NCI-H128 (cell line): ENCODE data around the gene ARMS2.

Source experiments
- DNase-seq: peaks from one replicate; lab custom pipeline; 2025; ENCODE audit not compliant: unreplicated experiment; lab: John Stamatoyannopoulos, UW

Gene ARMS2

DNA sequence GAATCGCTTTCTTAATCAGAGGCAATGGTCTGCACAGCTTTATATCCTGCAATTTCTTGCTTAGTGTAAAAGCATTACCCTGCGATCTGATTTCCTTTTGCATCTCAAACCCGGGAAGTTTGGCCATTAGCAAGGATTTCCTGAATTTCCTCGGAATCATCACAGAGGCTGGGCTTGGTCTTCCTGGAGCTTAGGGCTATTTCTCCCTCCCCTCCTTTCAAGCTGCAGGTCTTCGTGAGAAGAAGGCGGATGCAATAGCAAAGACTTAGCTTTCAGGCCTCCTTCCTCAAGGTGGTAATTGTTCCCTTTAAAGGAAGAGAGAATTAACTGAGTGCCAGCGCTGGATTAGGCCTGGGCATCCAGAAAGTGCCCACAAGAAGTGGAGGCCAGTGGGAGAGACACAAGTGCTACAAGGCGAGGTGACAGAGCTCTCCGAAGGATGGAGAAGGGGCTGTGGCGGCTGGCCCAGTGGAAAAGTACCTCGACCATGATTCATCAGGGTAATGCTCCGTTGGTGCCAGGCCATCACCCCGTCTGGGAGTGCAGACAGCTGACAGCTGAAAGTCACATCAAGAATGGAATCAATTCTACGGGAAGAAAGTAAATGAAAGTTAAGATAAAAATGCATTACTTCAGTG is 4.0 kb upstream of the ARMS2 start:
- no peak for DNase-seq

GRCh38 chr10:122454071-122454470 is 382 bp upstream of the ARMS2 start:
- DNase-seq: no peak

DNA sequence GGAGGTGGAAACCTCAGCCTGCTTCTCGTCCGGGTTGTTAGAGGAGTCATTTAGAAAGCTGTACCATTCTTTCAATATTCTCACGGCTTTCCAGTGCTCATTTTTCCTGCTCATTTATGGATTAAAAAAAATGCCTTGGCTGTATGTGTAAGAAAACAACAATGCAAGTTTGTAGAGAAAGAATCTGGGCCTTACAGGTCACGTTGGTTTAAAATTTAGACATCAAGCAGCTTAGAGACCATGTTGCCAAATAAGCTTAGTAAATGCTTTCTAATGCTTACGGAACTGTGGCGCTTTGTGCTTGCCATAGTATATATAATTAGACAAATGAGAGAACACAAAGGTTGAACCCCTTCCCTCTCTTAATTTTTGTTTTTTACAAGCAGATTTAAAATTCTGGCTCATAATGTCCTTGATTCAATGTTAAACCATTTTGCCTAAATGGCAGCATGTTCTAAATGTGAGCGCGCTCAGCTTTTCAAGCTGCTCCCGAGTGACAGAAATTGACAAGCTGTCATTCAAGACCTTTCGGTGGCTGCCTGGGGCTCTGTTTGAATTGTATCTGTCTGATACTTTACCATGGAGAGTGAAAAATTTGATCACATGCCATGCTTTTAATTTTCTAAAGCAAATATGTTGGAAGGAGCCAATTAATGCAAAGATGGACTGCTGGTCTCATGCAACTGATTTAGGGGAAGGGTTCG is 1.1 kb downstream of the ARMS2 start:
- DNase-seq: no peak

DNA sequence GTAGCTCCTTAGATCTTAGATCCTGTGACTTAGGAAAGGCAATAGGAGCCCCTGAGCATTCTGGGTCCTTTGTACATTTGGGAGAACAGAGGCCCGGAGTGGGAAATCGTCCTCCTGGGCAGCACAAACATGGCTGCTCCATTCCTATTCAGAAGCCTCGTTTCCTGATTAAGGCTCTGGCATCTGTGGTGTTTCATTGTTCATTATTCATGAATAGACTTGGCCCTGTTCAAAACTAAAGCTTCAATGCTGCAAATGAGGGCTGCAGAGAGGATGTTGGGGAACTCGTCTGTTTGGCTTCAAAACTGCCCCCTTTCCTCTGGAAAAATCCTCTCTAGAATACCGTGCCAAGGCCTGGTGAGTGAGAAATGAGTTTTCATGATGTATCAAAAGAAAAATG is 3.5 kb downstream of the ARMS2 start:
- no peak for DNase-seq

DNA sequence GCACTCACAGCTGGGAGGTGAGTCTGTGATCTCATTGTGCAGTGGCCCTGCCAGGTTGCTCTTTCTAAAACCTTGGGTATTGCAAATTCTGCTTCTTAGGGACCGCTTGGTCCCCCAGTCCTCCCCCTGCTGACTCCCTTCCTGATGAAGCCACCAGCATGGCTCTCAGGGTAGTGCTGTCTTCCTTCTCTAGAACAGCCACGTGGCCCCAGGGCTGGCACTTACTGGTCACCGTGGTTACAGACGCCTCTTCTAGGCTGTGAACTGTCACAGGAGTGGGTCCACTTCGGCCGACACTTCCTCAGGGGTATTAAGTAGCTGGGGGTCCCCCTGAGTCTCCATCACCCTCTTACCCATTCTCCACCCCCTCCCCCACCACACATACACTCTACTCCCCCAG is 4.2 kb downstream of the ARMS2 start:
- no peak for DNase-seq

GRCh38 chr10:122459561-122460273 is 5.3 kb downstream of the ARMS2 start:
- no peak for DNase-seq

DNA sequence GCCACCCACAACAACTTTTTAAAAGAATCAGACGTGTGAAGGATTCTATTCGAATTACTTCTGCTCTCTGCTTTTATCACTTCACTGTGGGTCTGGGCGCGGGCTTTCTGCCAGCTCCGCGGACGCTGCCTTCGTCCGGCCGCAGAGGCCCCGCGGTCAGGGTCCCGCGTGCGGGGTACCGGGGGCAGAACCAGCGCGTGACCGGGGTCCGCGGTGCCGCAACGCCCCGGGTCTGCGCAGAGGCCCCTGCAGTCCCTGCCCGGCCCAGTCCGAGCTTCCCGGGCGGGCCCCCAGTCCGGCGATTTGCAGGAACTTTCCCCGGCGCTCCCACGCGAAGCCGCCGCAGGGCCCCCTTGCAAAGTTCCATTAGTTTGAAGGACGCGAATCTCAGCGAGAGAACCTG is 6.4 kb downstream of the ARMS2 start:
- no peak for DNase-seq

- no peak for DNase-seq
Observed at GRCh38 chr10:122461367-122461728, 6.9 kb downstream of the ARMS2 start, which contains the start of gene HTRA1. TSS of gene HTRA1 (plus strand) at chr10:122461553. CDS start at chr10:122461653, 100 bp downstream.

- DNase-seq: no peak
Observed at GRCh38 chr10:122461729-122462532, 7.5 kb downstream of the ARMS2 start.

DNA sequence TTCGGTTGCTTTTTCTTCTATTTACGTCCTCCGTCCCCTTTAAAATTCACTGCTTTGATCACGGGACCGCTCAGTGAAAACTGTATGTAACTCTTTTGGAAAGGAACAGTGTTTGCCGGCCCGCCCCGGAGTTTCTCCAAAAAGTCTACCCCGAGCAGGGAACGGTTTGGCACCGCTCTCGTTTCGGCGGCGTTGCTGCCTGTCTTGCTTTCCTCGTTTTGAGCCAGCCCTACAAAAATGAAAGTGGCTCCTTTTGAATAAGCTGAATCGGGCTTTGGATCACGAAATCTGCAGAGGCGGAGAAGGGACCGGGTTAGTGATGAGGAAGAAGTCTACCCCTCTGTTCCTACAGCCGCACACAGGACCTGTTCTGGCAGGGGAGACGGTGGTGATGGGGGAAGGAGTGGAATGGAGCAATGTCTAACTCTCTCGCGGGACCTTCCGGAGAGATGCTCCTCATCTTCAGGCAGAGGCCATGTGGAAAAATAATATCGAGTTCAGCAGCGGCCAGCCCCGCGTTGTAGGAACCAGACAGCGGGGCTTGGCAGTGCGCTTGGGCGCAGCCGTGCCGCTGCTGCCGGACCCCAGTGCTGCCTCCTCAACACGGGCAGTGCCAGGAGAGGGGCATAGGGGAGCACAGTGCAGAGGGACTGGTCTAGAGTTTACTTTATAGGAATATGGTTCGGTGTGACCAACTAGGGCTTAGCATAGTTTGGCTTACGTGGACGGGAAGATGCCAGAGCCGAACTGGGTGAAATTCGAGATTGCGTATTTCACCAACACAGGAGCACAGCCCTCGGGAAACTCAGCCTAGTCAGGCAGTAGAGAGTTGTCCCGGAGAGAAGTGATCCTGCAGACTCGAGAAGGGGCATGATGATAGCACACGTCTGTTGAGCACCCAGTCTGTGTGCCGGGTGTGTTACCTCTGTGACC is 8.3 kb downstream of the ARMS2 start:
- no peak for DNase-seq

- no peak for DNase-seq
Observed at GRCh38 chr10:122463466-122464249, 9.2 kb downstream of the ARMS2 start.

GRCh38 chr10:122464250-122464510 is 9.7 kb downstream of the ARMS2 start:
- no peak for DNase-seq

- DNase-seq: no peak
Observed at GRCh38 chr10:122464586-122464985, 10.1 kb downstream of the ARMS2 start.

- DNase-seq: no peak
Observed at GRCh38 chr10:122465401-122466040, 11.1 kb downstream of the ARMS2 start.

DNA sequence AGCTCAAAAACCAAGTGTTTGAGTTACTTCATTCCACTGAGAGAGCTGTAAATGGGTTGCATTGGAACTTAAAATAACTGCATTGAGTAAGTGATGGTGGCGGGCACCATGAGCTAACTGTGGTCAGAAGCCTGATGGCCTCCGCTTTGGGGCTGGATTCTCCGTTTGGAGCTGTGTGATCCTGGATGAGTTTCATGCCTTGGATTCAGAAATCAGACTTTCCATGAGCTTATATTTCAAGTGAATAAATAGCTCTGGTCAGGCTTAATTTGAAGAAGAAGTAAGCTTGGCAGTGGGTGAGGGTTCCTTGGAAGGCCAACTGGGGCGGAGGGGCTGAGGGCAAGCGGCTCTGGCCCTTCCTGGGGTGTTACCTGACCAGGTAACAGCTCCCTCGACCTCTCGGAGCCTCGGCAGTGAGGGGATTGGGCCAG is 12.5 kb downstream of the ARMS2 start:
- DNase-seq: no peak

DNA sequence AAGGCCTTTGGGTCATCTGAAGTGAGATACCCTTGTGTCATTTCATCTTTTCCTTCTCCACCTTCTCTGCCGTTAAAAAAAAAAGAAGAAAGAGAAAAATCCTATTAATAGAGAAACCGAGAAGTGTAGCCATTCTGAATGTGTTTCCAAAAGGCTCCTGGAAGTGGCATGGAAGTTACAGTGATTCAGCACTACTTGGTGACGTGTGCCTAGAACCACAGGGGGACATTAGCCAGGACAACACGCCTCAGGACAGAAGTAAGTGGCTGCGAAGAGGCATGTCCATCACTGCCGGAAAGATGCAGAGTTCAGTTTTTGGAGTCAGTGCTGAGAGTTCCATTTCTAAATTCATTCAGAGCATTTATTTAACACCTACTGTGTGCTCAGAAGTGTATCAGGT is 13.2 kb downstream of the ARMS2 start:
- no peak for DNase-seq

DNA sequence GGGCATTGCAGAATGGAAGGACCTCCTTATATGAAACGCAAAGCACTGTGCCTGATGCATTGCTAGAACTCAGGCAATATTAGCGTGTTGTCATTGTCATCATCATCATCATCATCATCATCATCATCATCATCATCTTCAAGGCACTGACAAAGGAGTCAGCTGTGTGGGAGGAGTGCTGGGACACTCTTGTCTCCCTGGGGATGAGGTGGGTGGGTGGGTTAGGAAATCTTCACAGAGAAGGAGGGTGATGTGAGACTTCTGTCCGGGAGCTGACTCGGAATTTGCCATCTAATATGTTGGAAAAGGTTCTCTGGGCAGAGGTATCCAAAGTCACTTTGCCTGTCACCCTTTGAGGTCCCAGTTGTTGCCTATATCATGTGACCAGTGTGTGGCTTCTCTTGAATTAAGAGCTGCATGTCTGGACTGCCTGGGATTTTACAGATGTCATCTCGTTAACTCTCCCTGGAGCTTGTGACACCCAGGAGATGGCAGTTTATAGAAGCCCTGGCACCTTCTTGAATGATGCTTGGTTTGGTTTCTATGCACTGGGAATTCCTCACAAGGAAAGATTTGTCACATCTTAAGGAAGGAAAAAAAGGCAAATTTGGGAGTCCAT is 14.0 kb downstream of the ARMS2 start:
- no peak for DNase-seq

- no peak for DNase-seq
Observed at GRCh38 chr10:122468926-122469781, 14.7 kb downstream of the ARMS2 start.
